GM12878 (cell line): Measurements from ENCODE around the gene TMEM45B. TPM values are rescaled to one million over a fixed set of nuclear protein-coding genes. Genes with fewer than 3 reads are reported as not detected.

Source experiments
- ATAC-seq: fragments of 200-7000 bp; cut with Tn5 transposase; 3 replicates; pipeline ENCODE4 v1.9.1; 2020; ENCODE audit warnings: mild to moderate bottlenecking, moderate library complexity
- BruUV-seq: library from RNA; stranded (reverse); fragments of 400-500 nt; replicated peaks from 2 replicates; lab custom pipeline; 2021; lab: Mats Ljungman, UMichigan
- CTCF ChIA-PET: fragments of 300-600 bp; sonication (Branson Sonifier 250); formaldehyde crosslinking; extraction: SDS; loops from one replicate; lab custom pipeline; 2021; ENCODE audit warnings: inconsistent platforms; lab: Yijun Ruan, JAX
- POLR2A ChIA-PET: fragments of 350-600 bp; formaldehyde crosslinking; extraction: SDS; loops from one replicate; lab custom pipeline; 2021; ENCODE audit warnings: inconsistent platforms; lab: Charles Lee
- RAD21 ChIA-PET: fragments of 300-600 bp; sonication (Branson Sonifier 250); formaldehyde crosslinking; loops from one replicate; lab custom pipeline; 2023; ENCODE audit warnings: antibody characterized with exemption; ENCODE audit not compliant: unreplicated experiment; lab: Charles Lee
- SMC1A ChIA-PET: fragments of 300-600 bp; sonication (Branson Sonifier 250); formaldehyde crosslinking; loops from one replicate; lab custom pipeline; 2023; ENCODE audit not compliant: unreplicated experiment, uncharacterized antibody; lab: Charles Lee
- DNase-seq: peaks from one replicate; pipeline ENCODE4 v3.0.0-alpha.2; 2011; ENCODE audit warnings: low read depth, low spot score
- FAIRE-seq: peaks from 3 replicates; lab custom pipeline; 2011; peaks lifted over from hg19 to GRCh38; lab: Jason Lieb, UNC
- H2AFZ ChIP-seq: 2 replicates; pipeline ENCODE4 v1.6.0; 2011; ENCODE audit warnings: low read depth, low read length, control low read depth; ENCODE audit not compliant: control insufficient read depth
- H3K27ac ChIP-seq: 2 replicates; pipeline ENCODE4 v1.5.1; 2011; ENCODE audit warnings: control low read depth; ENCODE audit not compliant: control insufficient read depth, insufficient read depth
- H3K27me3 ChIP-seq, 2 experiments: replicated peaks in 1 of 2; 2 replicates each; pipeline versions ENCODE4 v1.6.0 to v1.6.1; 2011; ENCODE audit warnings: low read length in 1 of 2; ENCODE audit not compliant: control insufficient read depth in 2 of 2, insufficient read depth in 2 of 2
- H3K36me3 ChIP-seq, 2 experiments: 2 replicates each; pipeline ENCODE4 v1.5.1; 2011; ENCODE audit warnings: low read length in 1 of 2; ENCODE audit not compliant: control insufficient read depth in 2 of 2, insufficient read depth in 2 of 2
- H3K4me1 ChIP-seq: 2 replicates; pipeline ENCODE4 v1.6.1; 2011; ENCODE audit warnings: mild to moderate bottlenecking, low read length, moderate library complexity, mixed read lengths; ENCODE audit not compliant: control insufficient read depth, insufficient read depth
- H3K4me2 ChIP-seq: 2 replicates; pipeline ENCODE4 v1.6.0; 2011; ENCODE audit warnings: control low read depth; ENCODE audit not compliant: control insufficient read depth, insufficient read depth
- H3K4me3 ChIP-seq: fragments of 200-600 bp; sonication (generic); 2 replicates; pipeline ENCODE4 v1.5.1; 2016
- H3K79me2 ChIP-seq: 2 replicates; pipeline ENCODE4 v1.6.0; 2011; ENCODE audit warnings: low read length; ENCODE audit not compliant: control insufficient read depth, insufficient read depth
- H3K9ac ChIP-seq: 2 replicates; pipeline ENCODE4 v1.8.0; 2011; ENCODE audit warnings: low read length, control low read depth, mixed read lengths; ENCODE audit not compliant: control insufficient read depth, insufficient read depth
- H3K9me3 ChIP-seq: replicated peaks from 3 replicates; pipeline ENCODE4 v1.5.1; 2011; ENCODE audit warnings: mild to moderate bottlenecking, low read length; ENCODE audit not compliant: control insufficient read depth, insufficient read depth
- H4K20me1 ChIP-seq: 2 replicates; pipeline ENCODE4 v1.6.0; 2011; ENCODE audit not compliant: control insufficient read depth, insufficient read depth
- CBX5 ChIP-seq: sonication (generic); IDR thresholded peaks from 2 replicates; pipeline ENCODE4 v1.6.1; 2016; ENCODE audit warnings: low read depth, moderate library complexity, mild to moderate bottlenecking, inconsistent platforms
- NR2F1 ChIP-seq: fragments of 450-650 bp; conservative IDR thresholded peaks from 2 replicates; pipeline ENCODE4 v1.6.1; 2017; ENCODE audit warnings: mild to moderate bottlenecking
- SIX5 ChIP-seq: IDR thresholded peaks from 2 replicates; pipeline ENCODE4 v1.6.1; 2011; ENCODE audit warnings: mild to moderate bottlenecking, low read depth, low read length, moderate library complexity; ENCODE audit not compliant: severe bottlenecking
- SREBF1 ChIP-seq: IDR thresholded peaks from 2 replicates; pipeline ENCODE4 v1.6.1; 2012; ENCODE audit warnings: mild to moderate bottlenecking, low read length
- SUZ12 ChIP-seq: fragments of 200-600 bp; sonication (generic); IDR thresholded peaks from one replicate; pipeline ENCODE4 v1.6.1; 2018; ENCODE audit warnings: antibody characterized with exemption, mild to moderate bottlenecking; ENCODE audit not compliant: unreplicated experiment
- TCF12 ChIP-seq: IDR thresholded peaks from 2 replicates; pipeline ENCODE4 v1.6.1; 2011; ENCODE audit warnings: low read depth, mild to moderate bottlenecking, low read length
- WGBS: methylation state at CpG from one replicate; pipeline ENCODE4 v1.1.6; 2016; ENCODE audit warnings: low lambda C conversion rate; ENCODE audit not compliant: insufficient replicate concordance, insufficient coverage; ENCODE audit errors: missing lambda C conversion rate; 5-methylcytosine and 5-hydroxymethylcytosine counted together
- in situ Hi-C: fragments of 300-500 bp; cut with MboI; formaldehyde crosslinking; loops from 9 replicates; pipeline ENCODE4 v1.14.3; 2018; ENCODE audit warnings: mixed read lengths
- intact Hi-C: fragments of 100-400 bp; cut with micrococcal nuclease; formaldehyde crosslinking; loops from one replicate; pipeline ENCODE4 v1.14.2; 2022; ENCODE audit not compliant: unreplicated experiment
- polyA plus RNA-seq, 11 experiments: library from polyadenylated mRNA; depleted of rRNA in 4 of 11; unstranded in 6 of 11; stranded (reverse) in 5 of 11; fragments of >200 nt; fragmentation: Nextera tagmentation in 4 of 11; fragmentation: Illumina TruSeq in 1 of 11; extraction: Ambion mirVana in 4 of 11; extraction: Trizol in 1 of 11; gene quantifications; 1 replicate in 1 of 11; 2 replicates in 10 of 11; pipeline versions ENCODE4 v1.2.1 to v1.2.3, GENCODE V29; 2011 to 2016; ENCODE audit warnings: inconsistent platforms in 2 of 11, missing spikeins in 2 of 11, low read depth in 1 of 11
- total RNA-seq, 4 experiments: library from RNA; depleted of rRNA in 3 of 4; stranded (reverse); fragments of >200 nt in 3 of 4; fragmentation: Illumina TruSeq in 1 of 4; extraction: Trizol in 1 of 4; gene quantifications; 2 replicates each; pipeline versions ENCODE4 v1.2.1 to v1.2.3, GENCODE V29; 2013 to 2021
- TF ChIP-seq, protein P1 (sequence below): fragments of 450-650 bp; IDR thresholded peaks from 2 replicates; pipeline ENCODE4 v1.6.1; 2017; ENCODE audit warnings: mild to moderate bottlenecking

The TMEM45B gene
- total and polyA plus RNA-seq, 10 of the 15 experiments (the other 5 are each of a cell fraction or from before 2014, with no cell fraction given) = 0.05 to 0.13 TPM; not detected in 8

DNA sequence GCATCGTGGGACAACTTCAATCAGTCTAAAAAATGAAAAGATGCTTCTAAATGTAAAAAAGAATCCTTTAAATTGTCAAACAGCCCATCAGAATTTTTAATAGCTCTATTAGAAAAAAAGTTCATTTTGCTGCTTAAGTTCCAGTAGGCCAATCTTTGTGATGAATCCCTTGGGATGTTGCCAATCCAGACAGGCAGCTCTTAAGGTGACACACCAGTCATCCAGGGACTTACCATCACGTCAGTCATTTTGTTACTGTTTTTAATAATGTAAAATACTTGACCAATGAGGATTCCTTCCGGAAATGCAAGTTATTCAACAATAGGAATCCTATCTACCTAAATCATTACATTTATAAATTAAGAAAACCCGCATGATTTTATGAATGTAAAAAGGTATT lies 47.8 kb upstream of the TMEM45B start:
- in situ Hi-C loops (no loop called here), intact Hi-C loops (loop anchor here (1.0 kb wide), 1 partner anchor 364 kb away; no protein-coding TSS in a partner anchor)
- Histone ChIP-seq H3K4me2 (no peak overlapping the region), H3K79me2 (no peaks in the 10 kb centered on the region), H3K9ac (no peak overlapping the region), H2AFZ (no peak overlapping the region), H3K36me3 (no peaks in the 10 kb centered on the region), H3K4me3 (no peak overlapping the region), H3K27me3 (no peaks in the 10 kb centered on the region), H3K4me1 (no peaks in the 10 kb centered on the region), H3K9me3 (no peaks in the 10 kb centered on the region), H3K27ac (no peak overlapping the region), H4K20me1 (no peaks in the 10 kb centered on the region)
- TF ChIP-seq, protein P1, sequence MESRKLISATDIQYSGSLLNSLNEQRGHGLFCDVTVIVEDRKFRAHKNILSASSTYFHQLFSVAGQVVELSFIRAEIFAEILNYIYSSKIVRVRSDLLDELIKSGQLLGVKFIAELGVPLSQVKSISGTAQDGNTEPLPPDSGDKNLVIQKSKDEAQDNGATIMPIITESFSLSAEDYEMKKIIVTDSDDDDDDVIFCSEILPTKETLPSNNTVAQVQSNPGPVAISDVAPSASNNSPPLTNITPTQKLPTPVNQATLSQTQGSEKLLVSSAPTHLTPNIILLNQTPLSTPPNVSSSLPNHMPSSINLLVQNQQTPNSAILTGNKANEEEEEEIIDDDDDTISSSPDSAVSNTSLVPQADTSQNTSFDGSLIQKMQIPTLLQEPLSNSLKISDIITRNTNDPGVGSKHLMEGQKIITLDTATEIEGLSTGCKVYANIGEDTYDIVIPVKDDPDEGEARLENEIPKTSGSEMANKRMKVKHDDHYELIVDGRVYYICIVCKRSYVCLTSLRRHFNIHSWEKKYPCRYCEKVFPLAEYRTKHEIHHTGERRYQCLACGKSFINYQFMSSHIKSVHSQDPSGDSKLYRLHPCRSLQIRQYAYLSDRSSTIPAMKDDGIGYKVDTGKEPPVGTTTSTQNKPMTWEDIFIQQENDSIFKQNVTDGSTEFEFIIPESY = no peak
- no peak for TF ChIP-seq SUZ12
- no peak for TF ChIP-seq CBX5
- TF ChIP-seq SREBF1 = no peak
- TF ChIP-seq NR2F1 = no peak
- no peak for TF ChIP-seq SIX5
- TF ChIP-seq TCF12 = no peak
- ChIA-PET RAD21 (interaction anchor here (1.6 kb wide), 1 partner anchor 364 kb away, joined by 6 read pairs; no protein-coding TSS in a partner anchor), CTCF (interaction anchor here (1.0 to 3.3 kb wide), 4 partner anchors 10 to 365 kb away, joined by 3 to 16 read pairs (median 3); no protein-coding TSS in a partner anchor), POLR2A (no interaction called here), SMC1A (no interaction called here)
- DNase-seq = no peak
- no peak for ATAC-seq
- 0% methylated on average over 4 of the region's 4 CpGs for WGBS
- BruUV-seq = no TSS peak
- no peak for FAIRE-seq
